ENCODE measurements around the gene KAZN.

DNA sequence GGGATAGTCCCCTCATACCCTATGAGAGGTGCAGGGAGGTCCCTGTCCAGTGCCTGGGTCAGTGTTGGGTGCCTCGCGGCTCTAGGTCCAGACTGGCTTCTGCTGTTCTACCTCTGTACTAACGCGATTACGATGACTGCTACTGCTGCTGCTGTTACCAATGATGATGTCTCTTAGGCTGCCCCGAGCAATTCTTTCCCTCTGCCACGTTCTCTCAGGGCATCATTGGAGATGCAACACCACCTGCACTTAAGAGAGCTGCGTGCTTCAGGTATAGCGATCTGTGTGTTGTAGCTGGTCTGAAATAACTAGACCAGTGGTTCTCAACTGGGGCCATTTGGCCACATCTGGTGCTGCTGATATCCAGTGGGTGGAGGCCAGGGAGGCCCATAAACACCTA, 36.9 kb downstream of the KAZN start:
- TF ChIP-seq, protein P1, sequence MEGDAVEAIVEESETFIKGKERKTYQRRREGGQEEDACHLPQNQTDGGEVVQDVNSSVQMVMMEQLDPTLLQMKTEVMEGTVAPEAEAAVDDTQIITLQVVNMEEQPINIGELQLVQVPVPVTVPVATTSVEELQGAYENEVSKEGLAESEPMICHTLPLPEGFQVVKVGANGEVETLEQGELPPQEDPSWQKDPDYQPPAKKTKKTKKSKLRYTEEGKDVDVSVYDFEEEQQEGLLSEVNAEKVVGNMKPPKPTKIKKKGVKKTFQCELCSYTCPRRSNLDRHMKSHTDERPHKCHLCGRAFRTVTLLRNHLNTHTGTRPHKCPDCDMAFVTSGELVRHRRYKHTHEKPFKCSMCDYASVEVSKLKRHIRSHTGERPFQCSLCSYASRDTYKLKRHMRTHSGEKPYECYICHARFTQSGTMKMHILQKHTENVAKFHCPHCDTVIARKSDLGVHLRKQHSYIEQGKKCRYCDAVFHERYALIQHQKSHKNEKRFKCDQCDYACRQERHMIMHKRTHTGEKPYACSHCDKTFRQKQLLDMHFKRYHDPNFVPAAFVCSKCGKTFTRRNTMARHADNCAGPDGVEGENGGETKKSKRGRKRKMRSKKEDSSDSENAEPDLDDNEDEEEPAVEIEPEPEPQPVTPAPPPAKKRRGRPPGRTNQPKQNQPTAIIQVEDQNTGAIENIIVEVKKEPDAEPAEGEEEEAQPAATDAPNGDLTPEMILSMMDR (IDR thresholded peaks at IDR 0.05) = no peak
- no peak for TF ChIP-seq POLR2A (IDR thresholded peaks at IDR 0.05)

Data from testis (tissue), 2 donors.